GM20431 (cell line): Measurements from ENCODE around the gene NFKBIZ.
"Not testable (repeated sequence)": the region's sequence is repeated elsewhere in the genome, so short reads cannot be mapped to it uniquely, and the experiment has no call there.

Experiments
- in situ Hi-C: fragments of 300-500 bp; cut with MseI, MboI; formaldehyde crosslinking; loops from one replicate; pipeline ENCODE4 v1.15.0; 2020; ENCODE audit warnings: low sequenced_read_pairs; ENCODE audit not compliant: unreplicated experiment

Gene NFKBIZ

DNA sequence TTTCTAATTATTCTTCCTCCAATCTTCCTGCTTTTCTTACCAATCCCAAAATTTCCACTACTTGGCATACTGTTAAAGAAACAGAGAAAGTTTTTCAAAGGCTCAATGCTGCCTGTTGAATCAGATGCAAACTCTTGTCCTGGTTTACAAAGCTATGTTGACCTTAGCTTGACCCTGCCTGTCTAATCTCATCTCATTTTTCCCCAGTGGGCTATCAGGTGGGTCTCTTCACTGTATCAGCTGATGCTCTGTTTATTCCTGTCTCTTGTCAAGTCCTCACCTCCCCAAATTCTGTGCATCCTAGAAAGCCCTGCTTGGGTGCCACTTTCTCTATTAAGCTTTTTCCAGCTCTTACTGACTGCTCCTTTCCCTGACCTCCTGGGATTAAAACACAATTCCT is 18.2 kb downstream of the NFKBIZ start:
- in situ Hi-C loops, result no loop called here

DNA sequence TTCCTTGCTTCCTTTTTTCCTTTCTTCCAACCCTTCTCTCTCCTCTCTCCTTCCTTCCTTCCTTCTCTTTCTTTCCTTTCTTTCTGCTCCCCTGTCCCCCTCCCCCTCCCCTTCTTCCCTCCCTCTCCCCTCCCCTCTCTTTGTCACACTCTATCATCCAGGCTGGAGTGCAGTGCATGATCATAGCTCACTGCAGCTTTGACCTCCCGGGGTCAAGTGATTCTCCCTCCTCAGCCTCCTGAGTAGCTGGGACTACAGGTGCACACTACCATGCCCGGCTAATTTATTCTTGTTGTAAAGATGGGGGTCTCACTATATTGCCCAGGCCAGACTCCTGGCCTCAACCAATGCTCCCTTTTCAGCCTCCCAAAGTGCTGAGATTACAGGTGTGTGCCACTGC is 18.7 kb downstream of the NFKBIZ start:
- in situ Hi-C loops, result no loop called here

- in situ Hi-C loops, result no loop called here
Observed at GRCh38 chr3:101868534-101869464, 19.5 kb downstream of the NFKBIZ start.

GRCh38 chr3:101870138-101870537 is 20.8 kb downstream of the NFKBIZ start:
- in situ Hi-C loops, result no loop called here

- in situ Hi-C loops, result no loop called here
Observed at GRCh38 chr3:101873619-101874018, 24.3 kb downstream of the NFKBIZ start.

DNA sequence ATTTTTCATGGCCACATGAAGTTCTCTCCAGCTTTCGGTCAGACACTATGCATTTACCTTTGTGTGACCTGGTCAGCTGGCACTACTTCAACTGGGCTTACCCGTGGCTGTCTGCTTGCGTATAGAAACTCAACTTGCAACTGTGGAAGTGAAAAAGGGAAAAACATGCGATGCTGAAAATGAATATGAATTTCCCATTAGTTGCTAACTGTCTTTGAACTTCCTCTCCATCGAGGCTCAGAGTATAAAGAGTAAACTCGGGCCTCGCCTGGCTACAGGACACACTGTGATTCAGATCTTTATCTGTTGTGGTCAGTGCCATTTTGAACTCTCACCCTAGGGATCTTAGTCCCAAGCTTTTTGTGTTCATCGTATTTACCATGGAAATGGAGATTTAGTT is 26.8 kb downstream of the NFKBIZ start:
- in situ Hi-C loops, result no loop called here

DNA sequence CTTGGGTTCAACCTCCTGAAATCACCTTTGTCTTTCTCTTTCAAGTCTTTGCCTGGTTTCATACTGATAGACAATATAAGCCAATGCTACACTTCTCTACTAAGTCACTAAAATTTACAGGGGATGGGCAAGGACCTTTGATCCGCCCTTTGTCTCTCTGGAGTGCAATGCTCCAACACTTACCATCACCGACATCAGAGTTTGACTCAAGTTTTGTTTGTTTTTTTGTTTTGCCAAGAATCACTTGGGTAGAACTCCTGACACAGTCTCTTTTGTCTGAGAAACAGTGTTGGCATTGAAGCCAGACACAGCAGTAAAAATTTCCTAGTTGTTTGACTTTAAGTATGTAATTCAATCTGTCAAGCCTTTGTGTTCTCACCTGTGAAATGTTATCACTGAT is 29.3 kb downstream of the NFKBIZ start:
- in situ Hi-C loops, result no loop called here

- in situ Hi-C loops, result no loop called here
Observed at GRCh38 chr3:101879102-101879501, 29.8 kb downstream of the NFKBIZ start.

- in situ Hi-C loops, result no loop called here
Observed at GRCh38 chr3:101879623-101880284, 30.4 kb downstream of the NFKBIZ start.

GRCh38 chr3:101884776-101885175 is 35.5 kb downstream of the NFKBIZ start:
- in situ Hi-C loops, result no loop called here

DNA sequence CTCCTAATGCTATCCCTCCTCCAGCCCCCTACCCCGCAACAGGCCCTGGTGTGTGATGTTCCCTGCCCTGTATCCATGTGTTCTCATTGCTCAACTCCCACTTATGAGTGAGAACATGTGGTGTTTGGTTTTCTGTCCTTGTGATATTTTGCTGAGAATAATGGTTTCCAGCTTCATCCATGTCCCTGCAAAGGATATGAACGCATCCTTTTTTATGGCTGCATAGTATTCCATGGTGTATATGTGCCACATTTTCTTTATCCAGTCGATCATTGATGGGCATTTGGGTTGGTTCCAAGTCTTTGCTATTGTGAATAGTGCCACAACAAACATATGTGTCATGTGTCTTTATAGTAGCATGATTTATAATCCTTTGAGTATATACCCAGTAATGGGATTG is 36.3 kb downstream of the NFKBIZ start:
- in situ Hi-C loops, result not testable (repeated sequence)

DNA sequence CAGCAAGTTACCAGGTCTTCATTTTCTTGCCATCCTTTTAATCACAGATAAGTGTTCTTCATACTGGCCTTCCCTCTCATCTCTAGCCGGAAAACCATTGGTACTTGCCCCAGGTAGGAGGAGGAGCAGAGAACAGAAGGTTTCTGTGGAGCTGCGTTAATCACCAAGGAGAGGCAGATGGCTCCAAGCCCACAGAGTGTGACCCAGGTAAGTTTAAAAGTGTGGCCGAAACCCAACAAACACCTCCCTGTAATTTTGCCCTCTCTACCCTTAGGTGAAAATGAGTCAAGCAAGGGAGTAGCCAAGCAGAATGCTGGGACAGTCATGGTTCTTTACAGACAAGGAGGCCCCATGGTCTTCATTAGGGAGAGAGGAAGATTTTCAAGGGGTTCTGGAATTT is 37.3 kb downstream of the NFKBIZ start:
- in situ Hi-C loops, result no loop called here

GRCh38 chr3:101888653-101889052 is 39.3 kb downstream of the NFKBIZ start:
- in situ Hi-C loops, result no loop called here

DNA sequence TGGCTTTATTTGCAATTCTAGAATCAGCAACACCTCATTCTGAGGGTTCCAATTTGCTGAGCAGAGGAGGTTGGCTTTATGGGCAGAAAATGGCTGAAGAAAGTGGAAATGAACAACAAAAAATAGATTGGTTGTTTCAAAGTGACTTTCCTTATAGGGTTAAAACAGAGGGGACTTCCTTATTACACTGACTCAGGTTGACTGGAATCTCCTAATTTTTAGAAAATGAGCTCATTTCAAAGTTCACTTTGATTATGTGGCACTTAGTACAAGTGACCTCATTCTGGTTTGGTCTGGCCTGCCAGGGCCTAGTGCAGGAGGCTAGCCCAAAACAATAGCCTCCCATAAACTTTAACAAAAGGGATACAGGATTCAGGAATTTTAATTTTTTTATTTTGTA is 41.4 kb downstream of the NFKBIZ start:
- in situ Hi-C loops, result no loop called here

DNA sequence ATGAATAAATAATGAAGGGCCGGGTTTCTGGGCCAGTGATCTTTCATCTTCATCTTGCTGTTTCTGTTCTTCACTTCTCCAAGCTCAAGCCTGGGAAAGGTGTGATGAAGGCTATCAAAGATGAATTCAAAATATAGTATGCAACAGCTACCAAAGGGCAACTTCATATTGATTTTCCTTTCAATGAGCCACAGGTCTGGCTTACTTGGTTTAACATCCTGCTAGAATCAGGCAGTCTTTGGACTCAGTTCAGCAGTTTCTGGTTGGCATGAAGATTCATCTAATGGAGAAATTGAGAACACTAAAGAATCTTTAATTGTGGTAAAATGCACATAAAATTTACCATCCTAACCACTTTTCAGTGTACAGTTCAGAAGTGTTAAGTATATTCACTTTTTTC is 43.3 kb downstream of the NFKBIZ start:
- in situ Hi-C loops, result no loop called here

DNA sequence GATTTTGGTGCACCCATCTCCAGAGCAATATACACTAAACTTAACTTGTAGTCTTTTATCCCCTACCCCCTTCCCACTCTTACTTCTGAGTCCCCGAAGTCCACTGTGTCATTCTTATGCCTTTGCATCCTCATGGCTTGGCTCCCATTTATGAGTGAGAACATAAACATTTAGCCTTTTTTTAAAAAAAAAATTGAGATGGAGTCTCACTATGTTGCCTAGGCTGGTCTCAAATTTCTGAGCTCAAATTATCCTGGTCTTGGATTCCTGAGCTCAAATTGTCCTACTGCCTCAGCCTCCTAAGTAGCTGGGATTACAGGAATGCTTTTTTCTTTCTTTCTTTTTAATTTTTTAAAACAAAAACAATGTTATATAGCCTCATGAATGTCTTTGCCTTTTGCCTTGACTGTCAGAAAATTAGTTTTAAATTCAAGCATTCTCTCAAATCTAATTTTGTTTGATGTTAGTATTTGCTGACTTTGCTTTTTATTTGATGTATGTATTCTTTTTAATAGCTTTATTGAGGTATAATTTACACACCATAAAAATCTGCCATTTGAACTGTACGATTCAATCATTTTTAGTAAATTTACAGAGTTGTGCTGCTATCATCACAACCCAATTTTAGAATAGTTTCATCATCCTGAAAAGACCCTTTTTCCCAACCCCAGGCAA is 46.9 kb downstream of the NFKBIZ start:
- in situ Hi-C loops, result no loop called here

GRCh38 chr3:101897013-101897412 is 47.7 kb downstream of the NFKBIZ start:
- in situ Hi-C loops, result no loop called here

GRCh38 chr3:101898039-101898438 is 48.7 kb downstream of the NFKBIZ start:
- in situ Hi-C loops, result no loop called here

- in situ Hi-C loops, result no loop called here
Observed at GRCh38 chr3:101898752-101899169, 49.4 kb downstream of the NFKBIZ start.

DNA sequence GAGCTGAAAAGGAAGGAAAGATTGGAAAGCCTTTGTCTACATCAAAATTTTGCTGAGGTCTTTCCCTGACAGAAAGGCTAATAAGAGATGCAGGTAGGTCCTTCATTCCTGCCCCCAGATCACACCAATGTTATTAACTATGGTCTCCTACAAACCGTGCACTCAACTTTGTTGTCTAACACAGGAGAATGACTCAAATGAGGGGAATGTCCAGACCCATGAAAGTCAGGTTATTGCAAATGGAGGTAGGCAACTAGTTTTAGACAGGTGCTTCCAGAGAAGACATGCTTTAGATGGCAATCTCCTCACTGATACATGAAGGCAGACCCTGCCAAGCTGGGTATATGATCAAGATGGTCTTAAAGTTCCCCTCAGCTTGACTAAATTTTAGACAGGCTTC is 51.0 kb downstream of the NFKBIZ start:
- in situ Hi-C loops, result no loop called here

DNA sequence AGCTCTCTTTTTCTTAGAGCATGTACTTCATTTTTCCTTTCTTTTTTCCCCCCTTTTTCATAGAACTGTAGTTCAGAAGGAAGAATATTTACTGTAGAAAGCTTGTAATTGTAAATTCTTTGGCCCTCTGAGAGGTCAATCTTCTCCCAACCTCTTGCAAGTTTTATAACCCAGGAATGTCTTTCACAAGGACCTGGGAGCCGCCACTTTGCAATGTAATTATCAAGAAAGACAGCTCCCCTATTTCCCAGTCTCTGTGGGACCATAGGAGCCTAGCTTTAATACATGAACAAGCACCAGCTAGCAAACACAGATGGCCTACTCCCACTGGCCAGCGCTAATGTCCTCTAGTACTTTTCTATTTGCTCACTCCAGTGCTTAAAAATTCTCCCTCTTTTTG is 51.4 kb downstream of the NFKBIZ start:
- in situ Hi-C loops, result no loop called here
